ENCODE results near the gene STX16. TPM values are rescaled to one million over a fixed set of nuclear protein-coding genes. Genes with fewer than 3 reads are reported as not detected.

STX16 gene
- total and polyA plus RNA-seq, 5 donors from 2014 or later = 22.8 to 190 (median 27.0) TPM

GRCh38 chr20:58658760-58659159 is 7.7 kb downstream of the STX16 start:
- Histone ChIP-seq H3K4me1 (ENCODE audit: control insufficient read depth, insufficient read depth, low read length, poor library complexity, severe bottlenecking) (peaks cover 88% of the 10 kb centered on the region), H3K27ac (ENCODE audit: insufficient read depth, low read length, poor library complexity, severe bottlenecking) (peak overlapping the region; percentile 94), H3K27me3 (ENCODE audit: control insufficient read depth, insufficient read depth, low read length) (no peaks in the 10 kb centered on the region), H3K36me3 (ENCODE audit: control insufficient read depth, insufficient read depth, low read length) (peaks cover 4% of the 10 kb centered on the region), H3K4me3 (ENCODE audit: low read depth, low read length) (peak overlapping the region; percentile 90), H3K9me3 (ENCODE audit: control insufficient read depth in 2 of 2, low read length in 2 of 2) (no peaks in the 10 kb centered on the region)
- peaks cover 9% of the 10 kb centered on the region for H3K36me3 Mint-ChIP-seq
- H3K9me3 Mint-ChIP-seq = no peaks in the 10 kb centered on the region
- peaks cover 54 to 85% (median 64%) of the 10 kb centered on the region in 4 donors for H3K4me1 Mint-ChIP-seq
- peak overlapping the region; percentile 78 to 100 (median 99) for H3K27ac Mint-ChIP-seq
- DNase-seq (no peak), ATAC-seq (ENCODE audit: low read depth in 2 of 2) (no peak)
- no peaks in the 10 kb centered on the region for H3K27me3 Mint-ChIP-seq
- peak overlapping the region; percentile 52 to 94 (median 86) for H3K4me3 Mint-ChIP-seq

- no peaks in the 10 kb centered on the region for H3K27me3 ChIP-seq (ENCODE audit: control insufficient read depth, insufficient read depth, low read length)
- ATAC-seq (ENCODE audit: low read depth in 2 of 2) = peak; percentile 62 to 66
- H3K4me1 ChIP-seq (ENCODE audit: control insufficient read depth, insufficient read depth, low read length, poor library complexity, severe bottlenecking) = peaks cover 81% of the 10 kb centered on the region
- Mint-ChIP-seq H3K27me3 (no peaks in the 10 kb centered on the region), H3K27ac (peak overlapping the region; percentile 92 to 100 (median 99)), H3K36me3 (peaks cover 9% of the 10 kb centered on the region), H3K4me3 (peak overlapping the region; percentile 85 to 94 (median 86)), H3K4me1 (peaks cover 54 to 91% (median 70%) of the 10 kb centered on the region in 4 donors), H3K9me3 (no peaks in the 10 kb centered on the region)
- peak overlapping the region; percentile 90 for H3K4me3 ChIP-seq (ENCODE audit: low read depth, low read length)
- peaks cover 4% of the 10 kb centered on the region for H3K36me3 ChIP-seq (ENCODE audit: control insufficient read depth, insufficient read depth, low read length)
- H3K27ac ChIP-seq (ENCODE audit: insufficient read depth, low read length, poor library complexity, severe bottlenecking) = peak overlapping the region; percentile 94
- peak in 1 of 3 donors; percentile 74 for DNase-seq
- H3K9me3 ChIP-seq (ENCODE audit: control insufficient read depth in 2 of 2, low read length in 2 of 2) = no peaks in the 10 kb centered on the region
These were observed 8.8 kb downstream of the STX16 start for GRCh38 chr20:58659841-58660240.

GRCh38 chr20:58660855-58661597 is 9.9 kb downstream of the STX16 start:
- no peaks in the 10 kb centered on the region for H3K27me3 Mint-ChIP-seq
- Histone ChIP-seq H3K27me3 (ENCODE audit: control insufficient read depth, insufficient read depth, low read length) (no peaks in the 10 kb centered on the region), H3K4me1 (ENCODE audit: control insufficient read depth, insufficient read depth, low read length, poor library complexity, severe bottlenecking) (peaks cover 75% of the 10 kb centered on the region), H3K36me3 (ENCODE audit: control insufficient read depth, insufficient read depth, low read length) (no peaks in the 10 kb centered on the region), H3K4me3 (ENCODE audit: low read depth, low read length) (peak overlapping the region; percentile 90), H3K9me3 (ENCODE audit: control insufficient read depth in 2 of 2, low read length in 2 of 2) (no peaks in the 10 kb centered on the region), H3K27ac (ENCODE audit: insufficient read depth, low read length, poor library complexity, severe bottlenecking) (peak overlapping the region; percentile 94)
- H3K36me3 Mint-ChIP-seq = peaks cover 13% of the 10 kb centered on the region
- DNase-seq (peak; percentile 48 to 78 (median 71)), ATAC-seq (ENCODE audit: low read depth in 2 of 2) (peak; percentile 82 to 83)
- H3K27ac Mint-ChIP-seq = peak overlapping the region; percentile 98 to 100 (median 99)
- no peaks in the 10 kb centered on the region for H3K9me3 Mint-ChIP-seq
- peaks cover 53 to 87% (median 67%) of the 10 kb centered on the region in 4 donors for H3K4me1 Mint-ChIP-seq
- peak overlapping the region; percentile 85 to 94 (median 92) for H3K4me3 Mint-ChIP-seq

GRCh38 chr20:58661598-58662473 is 10.8 kb downstream of the STX16 start:
- H3K4me3 Mint-ChIP-seq = peak overlapping the region; percentile 85 to 94 (median 92)
- no peaks in the 10 kb centered on the region for H3K27me3 Mint-ChIP-seq
- H3K4me1 Mint-ChIP-seq = peaks cover 48 to 87% (median 62%) of the 10 kb centered on the region in 4 donors
- peak; percentile 4 to 12 for ATAC-seq (ENCODE audit: low read depth in 2 of 2)
- H3K9me3 Mint-ChIP-seq = no peaks in the 10 kb centered on the region
- H3K27ac Mint-ChIP-seq = peak overlapping the region; percentile 98 to 100 (median 99)
- peaks cover 3% of the 10 kb centered on the region for H3K36me3 ChIP-seq (ENCODE audit: control insufficient read depth, insufficient read depth, low read length)
- peak overlapping the region; percentile 90 for H3K4me3 ChIP-seq (ENCODE audit: low read depth, low read length)
- H3K36me3 Mint-ChIP-seq = peaks cover 17% of the 10 kb centered on the region
- H3K27me3 ChIP-seq (ENCODE audit: control insufficient read depth, insufficient read depth, low read length) = no peaks in the 10 kb centered on the region
- H3K4me1 ChIP-seq (ENCODE audit: control insufficient read depth, insufficient read depth, low read length, poor library complexity, severe bottlenecking) = peaks cover 67% of the 10 kb centered on the region
- H3K9me3 ChIP-seq (ENCODE audit: control insufficient read depth in 2 of 2, low read length in 2 of 2) = no peaks in the 10 kb centered on the region
- H3K27ac ChIP-seq (ENCODE audit: insufficient read depth, low read length, poor library complexity, severe bottlenecking) = peak overlapping the region; percentile 94
- peak in 1 of 3 donors; percentile 29 for DNase-seq

- peak overlapping the region; percentile 94 for H3K27ac ChIP-seq (ENCODE audit: insufficient read depth, low read length, poor library complexity, severe bottlenecking)
- peaks cover 24% of the 10 kb centered on the region for H3K36me3 Mint-ChIP-seq
- H3K27me3 Mint-ChIP-seq = no peaks in the 10 kb centered on the region
- H3K4me3 Mint-ChIP-seq = no peak overlapping the region
- peaks cover 43% of the 10 kb centered on the region for H3K4me1 ChIP-seq (ENCODE audit: control insufficient read depth, insufficient read depth, low read length, poor library complexity, severe bottlenecking)
- H3K27me3 ChIP-seq (ENCODE audit: control insufficient read depth, insufficient read depth, low read length) = no peaks in the 10 kb centered on the region
- DNase-seq (no peak), ATAC-seq (ENCODE audit: low read depth in 2 of 2) (no peak)
- no peaks in the 10 kb centered on the region for H3K9me3 ChIP-seq (ENCODE audit: control insufficient read depth in 2 of 2, low read length in 2 of 2)
- peak overlapping the region; percentile 60 to 91 (median 85) for H3K27ac Mint-ChIP-seq
- no peak overlapping the region for H3K4me3 ChIP-seq (ENCODE audit: low read depth, low read length)
- no peaks in the 10 kb centered on the region for H3K9me3 Mint-ChIP-seq
- H3K36me3 ChIP-seq (ENCODE audit: control insufficient read depth, insufficient read depth, low read length) = peaks cover 19% of the 10 kb centered on the region
- peaks cover 34 to 76% (median 53%) of the 10 kb centered on the region in 4 donors for H3K4me1 Mint-ChIP-seq
These were observed 13.2 kb downstream of the STX16 start for GRCh38 chr20:58664331-58664730.

- no peaks in the 10 kb centered on the region for H3K27me3 ChIP-seq (ENCODE audit: control insufficient read depth, insufficient read depth, low read length)
- H3K36me3 ChIP-seq (ENCODE audit: control insufficient read depth, insufficient read depth, low read length) = peaks cover 25% of the 10 kb centered on the region
- H3K27ac ChIP-seq (ENCODE audit: insufficient read depth, low read length, poor library complexity, severe bottlenecking) = peak overlapping the region; percentile 94
- no peak overlapping the region for H3K4me3 ChIP-seq (ENCODE audit: low read depth, low read length)
- Mint-ChIP-seq H3K4me3 (no peak overlapping the region), H3K4me1 (peaks cover 29 to 77% (median 52%) of the 10 kb centered on the region in 4 donors), H3K9me3 (no peaks in the 10 kb centered on the region), H3K27me3 (no peaks in the 10 kb centered on the region), H3K27ac (peak overlapping the region; percentile 85 to 91 (median 85)), H3K36me3 (peaks cover 24% of the 10 kb centered on the region)
- ATAC-seq (ENCODE audit: low read depth in 2 of 2) = no peak
- no peaks in the 10 kb centered on the region for H3K9me3 ChIP-seq (ENCODE audit: control insufficient read depth in 2 of 2, low read length in 2 of 2)
- DNase-seq = no peak
- H3K4me1 ChIP-seq (ENCODE audit: control insufficient read depth, insufficient read depth, low read length, poor library complexity, severe bottlenecking) = peaks cover 37% of the 10 kb centered on the region
These were observed 13.8 kb downstream of the STX16 start for GRCh38 chr20:58664883-58665282.

GRCh38 chr20:58665606-58666005 is 14.5 kb downstream of the STX16 start:
- Mint-ChIP-seq H3K4me3 (no peak overlapping the region), H3K27ac (peak overlapping the region; percentile 85 to 91 (median 85)), H3K27me3 (no peaks in the 10 kb centered on the region), H3K9me3 (no peaks in the 10 kb centered on the region), H3K4me1 (peaks cover 23 to 76% (median 45%) of the 10 kb centered on the region in 4 donors), H3K36me3 (peaks cover 28% of the 10 kb centered on the region)
- ATAC-seq (ENCODE audit: low read depth in 2 of 2) (no peak), DNase-seq (no peak)
- Histone ChIP-seq H3K36me3 (ENCODE audit: control insufficient read depth, insufficient read depth, low read length) (peaks cover 32% of the 10 kb centered on the region), H3K4me1 (ENCODE audit: control insufficient read depth, insufficient read depth, low read length, poor library complexity, severe bottlenecking) (peaks cover 30% of the 10 kb centered on the region), H3K27me3 (ENCODE audit: control insufficient read depth, insufficient read depth, low read length) (no peaks in the 10 kb centered on the region), H3K4me3 (ENCODE audit: low read depth, low read length) (no peak overlapping the region), H3K9me3 (ENCODE audit: control insufficient read depth in 2 of 2, low read length in 2 of 2) (no peaks in the 10 kb centered on the region), H3K27ac (ENCODE audit: insufficient read depth, low read length, poor library complexity, severe bottlenecking) (peak overlapping the region; percentile 94)

All from CD4-positive, CD25-positive, alpha-beta regulatory T cell (primary cell).